Measurements from ENCODE around the gene NUP205. TPM values are rescaled to one million over a fixed set of nuclear protein-coding genes. Genes with fewer than 3 reads are reported as not detected.
"Not testable (repeated sequence)": the region's sequence is repeated elsewhere in the genome, so short reads cannot be mapped to it uniquely, and the experiment has no call there.

The NUP205 gene
- total RNA-seq, 1 experiment from 2014 or later, result 91.0 TPM

- H3K36me3 ChIP-seq (ENCODE audit: control insufficient read depth in 1 of 2, insufficient read depth in 2 of 2, low read length in 2 of 2); CTCF ChIA-PET; POLR2A ChIA-PET; DNase-seq (ENCODE audit: low read depth, low spot score); H3K27ac ChIP-seq (ENCODE audit: low read depth, low read length); H3K4me1 ChIP-seq (ENCODE audit: control insufficient read depth in 1 of 2, insufficient read depth in 2 of 2, low read length in 2 of 2); H3K4me3 ChIP-seq (replicated peaks in 1 of 2; ENCODE audit: low read depth in 1 of 2, low read length in 2 of 2); H3K9me3 ChIP-seq (ENCODE audit: control insufficient read depth in 1 of 2, insufficient read depth in 1 of 2, low read depth in 1 of 2, low read length in 2 of 2); BruUV-seq (replicated peaks); H3K9ac ChIP-seq (ENCODE audit: low read length); RAD21 ChIA-PET (ENCODE audit: low non-redundant PET in 1 of 2, low total read pairs in 2 of 2, uncharacterized antibody in 2 of 2, unreplicated experiment in 2 of 2); ATAC-seq; H2AFZ ChIP-seq (ENCODE audit: low read depth, low read length, poor library complexity, severe bottlenecking); H3K4me2 ChIP-seq (ENCODE audit: low read length); H3K9me2 ChIP-seq (ENCODE audit: insufficient read depth); H4K20me1 ChIP-seq (ENCODE audit: insufficient read depth); H3K27me3 ChIP-seq (ENCODE audit: insufficient read depth, low read length): not testable (repeated sequence)
- intact Hi-C loops (cut with micrococcal nuclease), result loop anchor here (5.0 kb wide), 1 partner anchor 1957 kb away; no protein-coding TSS in a partner anchor
- peaks cover 94% of the 10 kb centered on the region for H3K79me2 ChIP-seq (ENCODE audit: insufficient read depth, low read length)
Measured at GRCh38 chr7:135668852-135669395, 111.2 kb downstream of the NUP205 start.

GRCh38 chr7:135669774-135670173, 112.1 kb downstream of the NUP205 start:
- Histone ChIP-seq H3K4me3 (replicated peaks in 1 of 2; ENCODE audit: low read depth in 1 of 2, low read length in 2 of 2) (no peak overlapping the region), H3K4me2 (ENCODE audit: low read length) (no peak overlapping the region), H2AFZ (ENCODE audit: low read depth, low read length, poor library complexity, severe bottlenecking) (no peak overlapping the region), H3K36me3 (ENCODE audit: control insufficient read depth in 1 of 2, insufficient read depth in 2 of 2, low read length in 2 of 2) (peaks cover 4 to 8% of the 10 kb centered on the region in 2 experiments; a peak in 3 of 4 replicates), H3K9ac (ENCODE audit: low read length) (no peak overlapping the region), H3K4me1 (ENCODE audit: control insufficient read depth in 1 of 2, insufficient read depth in 2 of 2, low read length in 2 of 2) (no peaks in the 10 kb centered on the region), H3K9me3 (ENCODE audit: control insufficient read depth in 1 of 2, insufficient read depth in 1 of 2, low read depth in 1 of 2, low read length in 2 of 2) (no peaks in the 10 kb centered on the region), H4K20me1 (ENCODE audit: insufficient read depth) (no peaks in the 10 kb centered on the region), H3K79me2 (ENCODE audit: insufficient read depth, low read length) (peaks cover 85% of the 10 kb centered on the region), H3K9me2 (ENCODE audit: insufficient read depth) (no peaks in the 10 kb centered on the region), H3K27me3 (ENCODE audit: insufficient read depth, low read length) (no peaks in the 10 kb centered on the region), H3K27ac (ENCODE audit: low read depth, low read length) (no peak overlapping the region)
- ChIA-PET CTCF (interaction anchor here (0.8 kb wide), 1 partner anchor 127 kb away, joined by 3 read pairs; no protein-coding TSS in a partner anchor), RAD21 (ENCODE audit: low non-redundant PET in 1 of 2, low total read pairs in 2 of 2, uncharacterized antibody in 2 of 2, unreplicated experiment in 2 of 2) (no interaction called here), POLR2A (no interaction called here)
- DNase-seq (ENCODE audit: low read depth, low spot score), result no peak
- no TSS peak for BruUV-seq (replicated peaks)
- no peak for ATAC-seq
- TF ChIP-seq YY1 (IDR thresholded peaks at IDR 0.05; ENCODE audit: extremely low read depth, insufficient replicate concordance, low read depth, low read length) (no peak), ZNF274 (IDR thresholded peaks at IDR 0.05; ENCODE audit: low read depth, low read length) (no peak), ZFX (IDR thresholded peaks at IDR 0.05) (no peak), EZH2phosphoT487 (IDR thresholded peaks at IDR 0.05; ENCODE audit: borderline replicate concordance) (no peak), RAD21 (IDR thresholded peaks at IDR 0.05; ENCODE audit: low read depth) (no peak), EZH2 (IDR thresholded peaks at IDR 0.05) (no peak), TCF7L2 (IDR thresholded peaks at IDR 0.05; ENCODE audit: borderline replicate concordance, extremely low read depth, insufficient read depth, insufficient read length) (no peak), SIN3A (IDR thresholded peaks at IDR 0.05; ENCODE audit: low read depth) (no peak)
- intact Hi-C loops (cut with micrococcal nuclease), result loop anchor here (5.0 kb wide), 3 partner anchors 1783 to 1957 kb away; no protein-coding TSS in a partner anchor
